ENCODE data around the gene TBKBP1.

DNA sequence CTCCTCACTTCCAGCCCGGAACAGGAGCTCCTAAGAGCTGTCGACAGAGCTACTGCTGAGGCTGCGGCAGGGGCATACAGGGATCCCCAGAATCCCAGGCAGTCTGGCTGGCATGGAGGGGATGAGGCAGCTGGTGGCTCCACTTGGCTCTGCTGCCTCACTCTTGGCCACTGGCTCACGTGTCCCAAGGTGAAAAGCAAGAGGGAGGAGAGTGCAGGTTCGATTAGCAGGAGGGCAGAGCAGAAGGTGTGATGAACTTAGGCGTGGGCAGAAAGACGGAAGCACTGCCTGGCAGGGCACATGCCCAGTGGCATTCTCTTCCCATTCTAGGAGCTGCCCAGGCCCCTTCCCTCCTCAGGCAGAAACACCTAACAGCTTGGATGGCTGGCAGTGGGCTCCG lies 27.8 kb downstream of the TBKBP1 start:
- TF ChIP-seq, protein P1, sequence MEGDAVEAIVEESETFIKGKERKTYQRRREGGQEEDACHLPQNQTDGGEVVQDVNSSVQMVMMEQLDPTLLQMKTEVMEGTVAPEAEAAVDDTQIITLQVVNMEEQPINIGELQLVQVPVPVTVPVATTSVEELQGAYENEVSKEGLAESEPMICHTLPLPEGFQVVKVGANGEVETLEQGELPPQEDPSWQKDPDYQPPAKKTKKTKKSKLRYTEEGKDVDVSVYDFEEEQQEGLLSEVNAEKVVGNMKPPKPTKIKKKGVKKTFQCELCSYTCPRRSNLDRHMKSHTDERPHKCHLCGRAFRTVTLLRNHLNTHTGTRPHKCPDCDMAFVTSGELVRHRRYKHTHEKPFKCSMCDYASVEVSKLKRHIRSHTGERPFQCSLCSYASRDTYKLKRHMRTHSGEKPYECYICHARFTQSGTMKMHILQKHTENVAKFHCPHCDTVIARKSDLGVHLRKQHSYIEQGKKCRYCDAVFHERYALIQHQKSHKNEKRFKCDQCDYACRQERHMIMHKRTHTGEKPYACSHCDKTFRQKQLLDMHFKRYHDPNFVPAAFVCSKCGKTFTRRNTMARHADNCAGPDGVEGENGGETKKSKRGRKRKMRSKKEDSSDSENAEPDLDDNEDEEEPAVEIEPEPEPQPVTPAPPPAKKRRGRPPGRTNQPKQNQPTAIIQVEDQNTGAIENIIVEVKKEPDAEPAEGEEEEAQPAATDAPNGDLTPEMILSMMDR (conservative IDR thresholded peaks at IDR 0.05; ENCODE audit: low read depth, low read length) = no peak
- no peak for TF ChIP-seq MAZ (IDR thresholded peaks at IDR 0.05; ENCODE audit: borderline replicate concordance, low read depth, low read length)
- TF ChIP-seq MAFK (IDR thresholded peaks at IDR 0.05; ENCODE audit: low read depth, low read length) = no peak
- no peak for TF ChIP-seq SMC3 (IDR thresholded peaks at IDR 0.05; ENCODE audit: low read depth, low read length)
- TF ChIP-seq FOS (IDR thresholded peaks at IDR 0.05; ENCODE audit: low read depth, low read length) = no peak
- TF ChIP-seq, protein P2, sequence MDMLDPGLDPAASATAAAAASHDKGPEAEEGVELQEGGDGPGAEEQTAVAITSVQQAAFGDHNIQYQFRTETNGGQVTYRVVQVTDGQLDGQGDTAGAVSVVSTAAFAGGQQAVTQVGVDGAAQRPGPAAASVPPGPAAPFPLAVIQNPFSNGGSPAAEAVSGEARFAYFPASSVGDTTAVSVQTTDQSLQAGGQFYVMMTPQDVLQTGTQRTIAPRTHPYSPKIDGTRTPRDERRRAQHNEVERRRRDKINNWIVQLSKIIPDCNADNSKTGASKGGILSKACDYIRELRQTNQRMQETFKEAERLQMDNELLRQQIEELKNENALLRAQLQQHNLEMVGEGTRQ (IDR thresholded peaks at IDR 0.05; ENCODE audit: low read depth, low read length) = no peak
- no peak for TF ChIP-seq POLR2A (IDR thresholded peaks at IDR 0.05; ENCODE audit: low read depth, low read length)
- no peak for TF ChIP-seq RFX5 (IDR thresholded peaks at IDR 0.05; ENCODE audit: low read depth, low read length)
- no peak for TF ChIP-seq BHLHE40 (IDR thresholded peaks at IDR 0.05; ENCODE audit: low read depth, low read length)
- no peak for TF ChIP-seq MXI1 (IDR thresholded peaks at IDR 0.05; ENCODE audit: borderline replicate concordance, low read depth, low read length)
- TF ChIP-seq, protein P3, sequence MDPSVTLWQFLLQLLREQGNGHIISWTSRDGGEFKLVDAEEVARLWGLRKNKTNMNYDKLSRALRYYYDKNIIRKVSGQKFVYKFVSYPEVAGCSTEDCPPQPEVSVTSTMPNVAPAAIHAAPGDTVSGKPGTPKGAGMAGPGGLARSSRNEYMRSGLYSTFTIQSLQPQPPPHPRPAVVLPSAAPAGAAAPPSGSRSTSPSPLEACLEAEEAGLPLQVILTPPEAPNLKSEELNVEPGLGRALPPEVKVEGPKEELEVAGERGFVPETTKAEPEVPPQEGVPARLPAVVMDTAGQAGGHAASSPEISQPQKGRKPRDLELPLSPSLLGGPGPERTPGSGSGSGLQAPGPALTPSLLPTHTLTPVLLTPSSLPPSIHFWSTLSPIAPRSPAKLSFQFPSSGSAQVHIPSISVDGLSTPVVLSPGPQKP (IDR thresholded peaks at IDR 0.05; ENCODE audit: borderline replicate concordance, low read depth, low read length) = no peak
- TF ChIP-seq RAD21 (IDR thresholded peaks at IDR 0.05; ENCODE audit: low read length) = no peak
- no peak for TF ChIP-seq RCOR1 (IDR thresholded peaks at IDR 0.05; ENCODE audit: insufficient replicate concordance, low read length)

All from IMR-90 (cell line).